Spleen (tissue), 7 donors: ENCODE results near the gene MAJIN.

ENCODE experiments used
- CTCF ChIP-seq, 11 experiments: fragments of 200-600 bp in 7 of 11; fragments of 450-650 bp in 4 of 11; sonication (generic) in 4 of 11; IDR thresholded peaks in 8 of 11; conservative IDR thresholded peaks in 3 of 11; 1 replicate in 7 of 11; 2 replicates in 4 of 11; pipeline versions ENCODE4 v1.4.0 to v1.8.0; 2016 to 2021; ENCODE audit warnings: antibody characterized with exemption in 11 of 11, inconsistent platforms in 4 of 11, mild to moderate bottlenecking in 1 of 11
- POLR2A ChIP-seq, 3 donors: fragments of 450-650 bp; IDR thresholded peaks; one replicate each; pipeline ENCODE4 v1.5.1; 2017; ENCODE audit warnings: antibody characterized with exemption in 3 of 3, mild to moderate bottlenecking in 1 of 3
- donor health status: DM: no; HTN: no; CAD: no; lungs with moderate emphysema.
- donor health status: DM: no; HTN: no; CAD: no.
- donor health status: DM: no; HTN: no; CAD: no.

GRCh38 chr11:64928957-64929356, 43.0 kb downstream of the MAJIN start:
- TF ChIP-seq CTCF (IDR thresholded peaks at IDR 0.05 in 8 of 11, conservative IDR thresholded peaks at IDR 0.05 in 3 of 11) = no peak
- TF ChIP-seq POLR2A (IDR thresholded peaks at IDR 0.05) = no peak
